Fibroblast of lung (primary cell): Measurements from ENCODE around the gene ACP6.

Experiments
- CTCF ChIP-seq, 2 donors: IDR thresholded peaks in 1 of 2; conservative IDR thresholded peaks in 1 of 2; 1 replicate in 1 of 2; 2 replicates in 1 of 2; pipeline ENCODE4 v1.5.1; 2011 to 2012; ENCODE audit warnings: low read length in 2 of 2, control low read depth in 1 of 2, inconsistent platforms in 1 of 2, low read depth in 1 of 2, mild to moderate bottlenecking in 1 of 2
- EZH2 ChIP-seq: IDR thresholded peaks from 2 replicates; pipeline ENCODE4 v1.5.1; 2012; ENCODE audit warnings: low read length, control low read depth, mild to moderate bottlenecking; ENCODE audit errors: missing control alignments

- no peak for TF ChIP-seq CTCF (conservative IDR thresholded peaks at IDR 0.05 in 1 of 2, IDR thresholded peaks at IDR 0.05 in 1 of 2; ENCODE audit: low read depth in 1 of 2, low read length in 2 of 2)
- no peak for TF ChIP-seq EZH2
These were observed 58.0 kb downstream of the ACP6 start for GRCh38 chr1:147612366-147612765.
